Activated T-helper 9 cell treated with anti-CD3 and anti-CD28 coated beads, Interleukin-2, amount 50 U/mL, for 16 hours (primary cell): ENCODE data around the gene P3H4.

ENCODE experiments used
- DNase-seq: peaks from one replicate; pipeline ENCODE4 v3.0.0-alpha.2; 2020; ENCODE audit warnings: low read depth

The P3H4 gene

GRCh38 chr17:41769985-41770384 is 41.8 kb downstream of the P3H4 start:
- no peak for DNase-seq

- no peak for DNase-seq
These were observed 42.3 kb downstream of the P3H4 start for GRCh38 chr17:41769346-41769862.

- DNase-seq, result no peak
These were observed 43.0 kb downstream of the P3H4 start for GRCh38 chr17:41768682-41769288.

GRCh38 chr17:41767324-41768042 is 44.3 kb downstream of the P3H4 start:
- no peak for DNase-seq

- no peak for DNase-seq
These were observed 45.6 kb downstream of the P3H4 start for GRCh38 chr17:41766135-41766534.

GRCh38 chr17:41763327-41763726 is 48.4 kb downstream of the P3H4 start:
- no peak for DNase-seq

GRCh38 chr17:41762841-41763240 is 48.9 kb downstream of the P3H4 start:
- DNase-seq, result no peak

GRCh38 chr17:41762391-41762790 is 49.4 kb downstream of the P3H4 start:
- no peak for DNase-seq

GRCh38 chr17:41760878-41761277 is 50.9 kb downstream of the P3H4 start:
- DNase-seq, result no peak

GRCh38 chr17:41758601-41759000 is 53.1 kb downstream of the P3H4 start:
- no peak for DNase-seq

GRCh38 chr17:41754066-41754465 is 57.7 kb downstream of the P3H4 start:
- DNase-seq, result no peak
